ENCODE measurements around the gene GOLGA8B.
"Not testable (repeated sequence)": the region's sequence is repeated elsewhere in the genome, so short reads cannot be mapped to it uniquely, and the experiment has no call there.

The GOLGA8B gene

DNA sequence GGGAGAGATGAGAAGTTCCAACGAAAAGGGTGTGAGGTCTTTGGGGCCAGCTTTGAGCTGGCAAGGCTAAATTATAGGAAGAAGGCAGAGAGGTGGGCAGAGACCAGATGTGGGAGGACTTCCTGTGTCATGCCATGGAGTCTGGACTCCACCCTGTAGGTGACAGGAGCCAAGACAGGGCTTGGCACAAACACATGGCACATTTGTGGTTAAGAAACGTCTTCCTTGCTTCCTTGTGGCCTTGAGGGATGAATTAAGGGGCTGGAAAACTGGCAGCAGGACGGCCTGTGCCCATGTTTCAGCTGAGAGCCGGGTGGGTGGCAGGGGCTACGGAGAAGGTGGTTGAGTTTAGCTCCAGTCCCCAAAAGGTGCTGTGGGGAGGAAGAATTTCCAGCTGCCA, 18.7 kb downstream of the GOLGA8B start:
- DNase-seq (ENCODE audit: low read depth in 2 of 2), result not testable (repeated sequence)

DNA sequence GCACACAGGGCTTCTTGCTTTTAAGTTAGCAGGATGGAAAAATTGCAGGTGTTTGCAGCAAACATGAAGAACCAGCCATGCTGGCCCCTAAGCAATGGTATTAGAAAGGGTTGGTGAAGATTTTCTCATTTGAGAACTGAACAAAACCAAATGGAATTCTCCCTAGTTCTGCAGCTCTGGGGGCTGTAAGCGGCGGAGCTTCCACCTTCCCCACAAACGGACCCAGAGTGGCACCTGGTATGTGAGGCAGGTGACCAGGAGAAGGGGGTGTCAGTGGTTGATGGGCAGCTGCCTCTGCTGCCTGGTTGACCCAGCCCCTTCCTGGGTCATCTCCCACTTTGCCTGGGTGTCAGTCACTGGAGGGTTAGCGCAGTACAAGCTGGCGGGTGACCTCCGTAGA, 22.6 kb downstream of the GOLGA8B start:
- DNase-seq (ENCODE audit: low read depth in 2 of 2), result not testable (repeated sequence)

DNA sequence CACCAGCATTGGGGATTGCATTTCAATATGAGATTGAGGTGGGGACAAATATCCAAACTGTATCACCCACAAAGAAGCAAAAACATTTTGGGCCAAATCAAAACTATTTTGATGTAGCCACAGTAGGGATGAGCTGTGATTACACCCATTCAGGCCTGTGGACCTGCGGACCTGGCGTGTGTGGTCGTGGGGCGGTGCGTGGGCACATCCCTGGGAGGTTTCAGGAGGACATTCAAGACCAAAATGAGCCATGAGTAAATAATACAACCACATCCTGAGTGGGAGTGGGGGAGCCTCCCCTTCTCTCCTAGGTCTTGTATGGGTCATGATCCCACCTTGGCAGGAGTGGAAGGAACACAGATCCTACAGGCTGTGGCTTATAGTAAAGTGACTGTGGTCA, 23.7 kb downstream of the GOLGA8B start:
- not testable (repeated sequence) for DNase-seq (ENCODE audit: low read depth in 2 of 2)

DNA sequence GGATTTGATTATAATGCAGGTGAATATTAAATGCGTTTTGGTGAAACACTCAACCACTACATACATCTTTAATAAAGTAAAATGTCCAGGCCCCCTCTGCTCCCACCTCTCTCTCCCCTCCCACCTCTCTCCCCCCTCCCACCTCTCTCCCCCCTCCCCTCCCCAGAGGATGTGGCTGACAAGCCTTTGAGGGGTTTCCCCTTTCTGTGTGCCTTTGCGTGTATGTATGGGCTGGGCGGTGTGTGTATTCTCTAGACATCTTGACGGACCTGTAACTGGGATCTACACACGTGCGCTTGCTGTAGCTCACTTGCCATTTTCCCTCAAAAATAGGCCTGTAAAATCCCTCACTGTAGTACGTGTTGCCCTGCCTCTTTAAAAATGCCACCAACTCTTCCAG, 28.3 kb downstream of the GOLGA8B start:
- not testable (repeated sequence) for DNase-seq (ENCODE audit: low read depth in 2 of 2)

DNA sequence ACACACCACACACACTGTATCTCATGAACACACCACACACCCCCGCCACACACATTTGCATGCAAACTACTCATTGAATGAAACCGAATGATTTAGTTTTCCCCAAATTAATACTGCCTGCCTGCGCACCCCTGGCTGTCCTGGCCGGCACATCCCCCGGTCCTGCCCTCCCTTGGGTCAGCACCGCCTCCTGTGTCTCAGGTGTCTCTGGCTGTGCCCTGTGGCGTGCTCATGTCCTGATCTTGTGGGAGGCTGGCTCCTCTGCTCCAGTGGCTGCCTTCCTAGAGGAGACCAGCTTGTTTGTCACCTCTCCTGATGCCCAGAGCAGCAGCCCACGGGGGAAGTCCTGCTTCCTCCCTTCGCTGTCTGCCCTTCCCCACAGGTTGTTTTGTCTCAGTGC, 28.7 kb downstream of the GOLGA8B start:
- DNase-seq (ENCODE audit: low read depth in 2 of 2), result not testable (repeated sequence)

DNA sequence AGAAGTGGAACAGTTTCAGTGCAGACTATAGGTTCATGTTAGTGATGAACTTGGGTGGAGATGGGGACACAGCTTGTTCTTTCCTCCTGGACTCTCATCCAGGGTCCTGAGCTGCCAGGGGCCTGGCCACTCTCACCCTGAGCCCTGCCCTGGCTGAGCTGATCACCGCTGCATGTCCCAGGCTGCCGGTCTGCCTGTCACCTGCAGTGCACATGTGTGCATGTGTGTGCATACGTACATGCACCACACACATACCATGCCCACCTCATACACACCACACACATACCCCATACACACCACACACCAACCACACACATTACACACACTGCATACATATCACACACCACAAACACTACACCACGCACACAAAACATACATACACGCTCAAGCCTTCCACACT, 29.3 kb downstream of the GOLGA8B start:
- not testable (repeated sequence) for DNase-seq (ENCODE audit: low read depth in 2 of 2)

- not testable (repeated sequence) for DNase-seq (ENCODE audit: low read depth in 2 of 2)
Measured at GRCh38 chr15:34550129-34550528, 33.3 kb downstream of the GOLGA8B start.

DNA sequence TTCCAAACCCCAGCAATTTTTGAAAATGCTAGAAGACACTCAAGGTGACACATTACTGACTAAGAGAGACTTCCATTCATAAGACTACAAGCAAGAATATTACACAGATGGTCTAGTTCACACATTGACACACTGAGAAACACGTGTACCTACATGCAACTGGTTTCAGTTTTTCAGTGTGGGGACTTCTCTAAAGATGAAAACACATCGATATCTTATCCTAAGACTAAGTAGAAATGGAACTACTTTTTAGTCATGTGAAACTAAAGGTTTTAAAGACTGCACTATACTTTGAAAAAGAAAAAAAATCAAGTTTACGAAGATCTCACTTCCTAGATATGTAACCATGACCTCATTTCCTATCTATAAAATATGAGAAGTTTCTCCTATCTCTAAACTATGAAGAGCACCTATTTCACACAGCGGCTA, 34.1 kb downstream of the GOLGA8B start:
- not testable (repeated sequence) for DNase-seq (ENCODE audit: low read depth in 2 of 2)

DNA sequence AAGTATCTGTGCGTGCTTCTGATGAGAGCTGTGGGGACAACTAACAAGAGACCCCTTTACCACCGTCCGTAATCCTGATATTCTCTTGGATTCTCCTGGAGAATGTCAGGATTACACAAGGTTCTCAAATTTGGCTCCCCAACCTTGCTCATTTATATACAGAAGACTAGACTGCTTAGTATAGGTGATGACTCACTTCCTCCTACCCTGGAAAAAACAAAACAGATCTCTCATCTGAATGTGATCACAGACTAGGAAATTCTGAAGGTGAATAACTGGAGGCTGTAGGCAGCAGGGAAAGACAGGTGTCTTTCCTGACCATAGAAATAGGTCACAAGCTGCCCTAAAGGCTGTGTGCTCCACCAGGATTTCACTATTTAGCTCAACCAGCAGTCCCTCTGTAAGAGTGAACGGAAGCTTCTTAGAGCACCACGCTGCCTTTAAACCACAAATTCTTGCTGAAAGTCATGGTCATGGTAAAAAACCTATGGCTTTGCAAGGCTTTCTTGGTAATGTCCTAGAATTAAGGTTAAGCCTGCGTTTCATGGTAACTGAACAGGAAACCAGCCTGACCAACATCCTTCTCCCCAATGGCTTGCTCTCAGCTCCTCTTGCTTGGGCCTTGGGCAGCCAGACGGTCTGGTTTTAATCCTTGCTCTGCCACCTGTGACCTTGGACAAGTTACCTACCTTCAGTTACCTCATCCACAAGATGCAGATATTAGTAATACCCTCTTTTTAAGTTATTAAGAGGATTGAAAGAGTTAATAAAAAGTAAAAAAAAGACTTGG, 39.4 kb downstream of the GOLGA8B start:
- DNase-seq (ENCODE audit: low read depth in 2 of 2), result not testable (repeated sequence)

- not testable (repeated sequence) for DNase-seq (ENCODE audit: low read depth in 2 of 2)
Measured at GRCh38 chr15:34535857-34536256, 47.6 kb downstream of the GOLGA8B start.

All from stimulated activated CD4-positive, alpha-beta T cell treated with anti-CD3 and anti-CD28 coated beads, Interleukin-1b, Interleukin-23, amount 100 ng/mL, for 4 hours (primary cell).